H9 (cell line): ENCODE data around the gene IMPA2. TPM values are rescaled to one million over a fixed set of nuclear protein-coding genes. Genes with fewer than 3 reads are reported as not detected.

ENCODE experiments used
- DNase-seq: peaks from one replicate; pipeline ENCODE4 v3.0.0-alpha.2; 2017
- H2AFZ ChIP-seq: one replicate; pipeline ENCODE4 v1.6.1; 2013; ENCODE audit warnings: mild to moderate bottlenecking, low read length, control low read depth, moderate library complexity
- H2AK5ac ChIP-seq: 2 replicates; pipeline ENCODE4 v1.6.1; 2013; ENCODE audit warnings: low read length, control low read depth, mixed read lengths; ENCODE audit not compliant: insufficient read length
- H2BK120ac ChIP-seq: one replicate; pipeline ENCODE4 v1.6.1; 2013; ENCODE audit warnings: low read depth, mild to moderate bottlenecking, low read length, control low read depth, inconsistent platforms; ENCODE audit not compliant: poor library complexity, severe bottlenecking
- H2BK12ac ChIP-seq: 2 replicates; pipeline ENCODE4 v1.6.1; 2013; ENCODE audit warnings: low read length, control low read depth, mixed read lengths, low read depth; ENCODE audit not compliant: insufficient read length
- H2BK15ac ChIP-seq: 2 replicates; pipeline ENCODE4 v1.6.1; 2013; ENCODE audit warnings: low read depth, low read length, control low read depth
- H2BK20ac ChIP-seq: one replicate; pipeline ENCODE4 v1.6.1; 2013; ENCODE audit warnings: low read depth, mild to moderate bottlenecking, low read length, control low read depth, inconsistent platforms; ENCODE audit not compliant: poor library complexity, severe bottlenecking
- H2BK5ac ChIP-seq: 2 replicates; pipeline ENCODE4 v1.6.1; 2013; ENCODE audit warnings: low read length, control low read depth, mixed read lengths; ENCODE audit not compliant: insufficient read length
- H3K14ac ChIP-seq: 2 replicates; pipeline ENCODE4 v1.6.1; 2013; ENCODE audit warnings: low read length, control low read depth; ENCODE audit not compliant: insufficient read depth
- H3K18ac ChIP-seq: 2 replicates; pipeline ENCODE4 v1.6.1; 2013; ENCODE audit warnings: low read depth, mild to moderate bottlenecking, mixed read lengths, low read length, control low read depth; ENCODE audit not compliant: insufficient read length
- H3K23ac ChIP-seq: 2 replicates; pipeline ENCODE4 v1.6.1; 2013; ENCODE audit warnings: low read length, control low read depth, mixed read lengths, low read depth; ENCODE audit not compliant: insufficient read length
- H3K23me2 ChIP-seq: 2 replicates; pipeline ENCODE4 v1.6.1; 2013; ENCODE audit warnings: low read depth, mild to moderate bottlenecking, mixed read lengths, low read length, control low read depth; ENCODE audit not compliant: insufficient read length, poor library complexity, severe bottlenecking
- H3K27ac ChIP-seq: 2 replicates; pipeline ENCODE4 v1.5.1; 2013; ENCODE audit warnings: low read length, control low read depth, mixed read lengths, low read depth; ENCODE audit not compliant: insufficient read length
- H3K27me3 ChIP-seq: 2 replicates; pipeline ENCODE4 v1.6.1; 2013; ENCODE audit warnings: low read length, control low read depth, inconsistent platforms; ENCODE audit not compliant: insufficient read depth
- H3K4ac ChIP-seq: 2 replicates; pipeline ENCODE4 v1.6.1; 2013; ENCODE audit warnings: low read depth, mild to moderate bottlenecking, control low read depth, inconsistent platforms, low read length, moderate library complexity
- H3K4me1 ChIP-seq: 2 replicates; pipeline ENCODE4 v1.6.1; 2013; ENCODE audit warnings: low read length, control low read depth, inconsistent platforms; ENCODE audit not compliant: insufficient read depth
- H3K4me2 ChIP-seq: 2 replicates; pipeline ENCODE4 v1.6.1; 2013; ENCODE audit warnings: low read length, control low read depth, mixed read lengths; ENCODE audit not compliant: insufficient read length, insufficient read depth
- H3K56ac ChIP-seq: 2 replicates; pipeline ENCODE4 v1.6.1; 2013; ENCODE audit warnings: low read depth, mild to moderate bottlenecking, mixed read lengths, low read length, control low read depth; ENCODE audit not compliant: insufficient read length
- H3K79me1 ChIP-seq: 2 replicates; pipeline ENCODE4 v1.6.1; 2013; ENCODE audit warnings: low read depth, mild to moderate bottlenecking, moderate library complexity, low read length, control low read depth, inconsistent platforms; ENCODE audit not compliant: insufficient read depth, poor library complexity, severe bottlenecking
- H3K79me2 ChIP-seq: 2 replicates; pipeline ENCODE4 v1.6.1; 2013; ENCODE audit warnings: low read length, control low read depth, inconsistent platforms; ENCODE audit not compliant: insufficient read depth
- H3K9ac ChIP-seq: 2 replicates; pipeline ENCODE4 v1.6.1; 2013; ENCODE audit warnings: low read length, control low read depth, mixed read lengths; ENCODE audit not compliant: insufficient read length; ENCODE audit errors: extremely low read depth
- H3K9me3 ChIP-seq: one replicate; pipeline ENCODE4 v1.6.1; 2013; ENCODE audit warnings: low read depth, low read length, inconsistent platforms; ENCODE audit not compliant: control insufficient read depth
- H3T11ph ChIP-seq: one replicate; pipeline ENCODE4 v1.6.1; 2013; ENCODE audit warnings: mild to moderate bottlenecking, low read length, control low read depth, inconsistent platforms
- H4K20me1 ChIP-seq: one replicate; pipeline ENCODE4 v1.6.1; 2013; ENCODE audit not compliant: control insufficient read depth, insufficient read length, insufficient read depth
- H4K5ac ChIP-seq: 2 replicates; pipeline ENCODE4 v1.6.1; 2013; ENCODE audit warnings: low read depth, mild to moderate bottlenecking, mixed read lengths, low read length, control low read depth; ENCODE audit not compliant: insufficient read length
- H4K8ac ChIP-seq: replicated peaks from 2 replicates; pipeline ENCODE4 v1.6.1; 2013; ENCODE audit warnings: low read length, control low read depth, mixed read lengths, low read depth; ENCODE audit not compliant: insufficient read length
- H4K91ac ChIP-seq: 2 replicates; pipeline ENCODE4 v1.6.1; 2013; ENCODE audit warnings: low read depth, mild to moderate bottlenecking, moderate library complexity, mixed read lengths, low read length, control low read depth; ENCODE audit not compliant: insufficient read length
- H3K27ac Mint-ChIP-seq, 3 experiments: 2 replicates in 2 of 3; 3 replicates in 1 of 3; pipeline ENCODE4 v1.8.0; 2020 to 2021; ENCODE audit warnings: mixed read lengths in 3 of 3, mild to moderate bottlenecking in 1 of 3, moderate library complexity in 1 of 3
- H3K27me3 Mint-ChIP-seq: 2 replicates; pipeline ENCODE4 v1.8.0; 2021; ENCODE audit warnings: low read depth, mild to moderate bottlenecking, moderate library complexity, mixed read lengths
- H3K36me3 Mint-ChIP-seq, 3 experiments: 2 replicates in 2 of 3; 3 replicates in 1 of 3; pipeline ENCODE4 v1.8.0; 2020 to 2021; ENCODE audit warnings: low read depth in 3 of 3, mixed read lengths in 3 of 3; ENCODE audit not compliant: insufficient read depth in 1 of 3
- H3K4me1 Mint-ChIP-seq, 2 experiments: 2 replicates each; pipeline ENCODE4 v1.8.0; 2020; ENCODE audit warnings: mixed read lengths in 2 of 2
- H3K4me3 Mint-ChIP-seq, 2 experiments: 2 replicates in 1 of 2; 3 replicates in 1 of 2; pipeline ENCODE4 v1.8.0; 2020 to 2021; ENCODE audit warnings: mild to moderate bottlenecking in 2 of 2, mixed read lengths in 2 of 2, moderate library complexity in 1 of 2
- H3K9me3 Mint-ChIP-seq, 2 experiments: 2 replicates in 1 of 2; 3 replicates in 1 of 2; pipeline ENCODE4 v1.8.0; 2020; ENCODE audit warnings: mild to moderate bottlenecking in 2 of 2, mixed read lengths in 2 of 2, moderate library complexity in 1 of 2
- WGBS: extraction: QIAGEN DNeasy Blood & Tissue Kit; methylation state at CpG from one replicate; pipeline ENCODE4 v1.1.7; 2013; ENCODE audit warnings: missing lambda C conversion rate, low lambda C conversion rate, mixed read lengths; ENCODE audit not compliant: insufficient read length; ENCODE audit errors: extremely low coverage; 5-methylcytosine and 5-hydroxymethylcytosine counted together
- total RNA-seq: library from RNA; stranded (reverse); gene quantifications from 2 replicates; pipeline ENCODE4 v1.2.1, GENCODE V29; 2021
- TF ChIP-seq, protein P1 (sequence below): fragments of 200-600 bp; sonication (generic); conservative IDR thresholded peaks from 3 replicates; pipeline ENCODE4 v1.8.0; 2021; ENCODE audit warnings: antibody characterized with exemption, mild to moderate bottlenecking

Gene IMPA2
- total RNA-seq, 1 experiment from 2014 or later, result 73.8 TPM

DNA sequence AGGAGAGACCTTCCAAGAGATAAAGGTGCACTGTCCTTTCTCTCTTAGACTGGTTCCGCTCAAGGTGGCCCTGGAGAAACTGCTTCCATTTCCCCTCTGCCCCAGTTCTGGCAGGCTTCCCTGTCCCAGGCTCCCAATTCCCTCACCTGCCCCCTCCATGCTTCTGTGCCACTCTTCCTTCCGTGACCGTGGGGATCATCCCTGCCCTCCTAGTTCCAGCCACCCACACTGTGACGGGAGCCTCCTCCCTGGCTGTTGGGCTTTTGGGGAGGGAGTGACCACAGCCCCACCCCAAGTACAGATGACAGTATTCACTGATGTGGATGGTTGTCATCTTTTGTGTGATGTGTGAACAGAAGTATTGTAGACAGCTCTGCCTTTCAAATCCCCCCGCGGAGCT lies 2.8 kb downstream of the IMPA2 start:
- no peak overlapping the region for H3K14ac ChIP-seq
- Mint-ChIP-seq H3K9me3 (no peaks in the 10 kb centered on the region), H3K4me3 (peak overlapping the region in 1 of 2 experiments; percentile 75; a peak in 3 of 5 replicates), H3K27me3 (no peaks in the 10 kb centered on the region; the same call in 1 of the 2 replicates), H3K4me1 (peaks cover 52 to 65% of the 10 kb centered on the region in 2 experiments), H3K27ac (peak overlapping the region in 1 of 3 experiments; percentile 95; a peak in 1 of 7 replicates), H3K36me3 (peaks cover 4 to 22% (median 5%) of the 10 kb centered on the region in 3 experiments)
- H2BK15ac ChIP-seq, result no peak overlapping the region
- no peak for DNase-seq
- H2BK120ac ChIP-seq, result no peak overlapping the region
- no peak overlapping the region for H3K18ac ChIP-seq
- no peaks in the 10 kb centered on the region for H3K27me3 ChIP-seq
- peaks cover 20% of the 10 kb centered on the region for H3K4me1 ChIP-seq
- no peak overlapping the region for H3T11ph ChIP-seq
- no peaks in the 10 kb centered on the region for H4K20me1 ChIP-seq
- H3K27ac ChIP-seq, result no peak overlapping the region
- H3K9me3 ChIP-seq, result no peaks in the 10 kb centered on the region
- no peak overlapping the region for H4K91ac ChIP-seq
- H2AK5ac ChIP-seq, result no peak overlapping the region
- H2BK5ac ChIP-seq, result no peak overlapping the region
- TF ChIP-seq, protein P1, sequence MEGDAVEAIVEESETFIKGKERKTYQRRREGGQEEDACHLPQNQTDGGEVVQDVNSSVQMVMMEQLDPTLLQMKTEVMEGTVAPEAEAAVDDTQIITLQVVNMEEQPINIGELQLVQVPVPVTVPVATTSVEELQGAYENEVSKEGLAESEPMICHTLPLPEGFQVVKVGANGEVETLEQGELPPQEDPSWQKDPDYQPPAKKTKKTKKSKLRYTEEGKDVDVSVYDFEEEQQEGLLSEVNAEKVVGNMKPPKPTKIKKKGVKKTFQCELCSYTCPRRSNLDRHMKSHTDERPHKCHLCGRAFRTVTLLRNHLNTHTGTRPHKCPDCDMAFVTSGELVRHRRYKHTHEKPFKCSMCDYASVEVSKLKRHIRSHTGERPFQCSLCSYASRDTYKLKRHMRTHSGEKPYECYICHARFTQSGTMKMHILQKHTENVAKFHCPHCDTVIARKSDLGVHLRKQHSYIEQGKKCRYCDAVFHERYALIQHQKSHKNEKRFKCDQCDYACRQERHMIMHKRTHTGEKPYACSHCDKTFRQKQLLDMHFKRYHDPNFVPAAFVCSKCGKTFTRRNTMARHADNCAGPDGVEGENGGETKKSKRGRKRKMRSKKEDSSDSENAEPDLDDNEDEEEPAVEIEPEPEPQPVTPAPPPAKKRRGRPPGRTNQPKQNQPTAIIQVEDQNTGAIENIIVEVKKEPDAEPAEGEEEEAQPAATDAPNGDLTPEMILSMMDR, result no peak
- H3K9ac ChIP-seq, result no peak overlapping the region
- peaks cover 8% of the 10 kb centered on the region for H3K23me2 ChIP-seq
- H3K79me1 ChIP-seq, result peaks cover 3% of the 10 kb centered on the region
- H2AFZ ChIP-seq, result no peak overlapping the region
- no peak overlapping the region for H2BK12ac ChIP-seq
- H3K23ac ChIP-seq, result no peak overlapping the region
- no peak overlapping the region for H3K56ac ChIP-seq
- H4K8ac ChIP-seq, result no peak overlapping the region
- H3K4ac ChIP-seq, result no peak overlapping the region
- WGBS, result no CpG with 5 or more reads among the region's 6 CpGs
- H3K4me2 ChIP-seq, result no peak overlapping the region
- H2BK20ac ChIP-seq, result no peak overlapping the region
- H3K79me2 ChIP-seq, result peaks cover 20% of the 10 kb centered on the region; the same call in 1 of the 2 replicates
- H4K5ac ChIP-seq, result no peak overlapping the region
